Suppressor macrophage (primary cell): ENCODE measurements around the gene ANO4.

Source experiments
- DNase-seq, 4 experiments: peaks; one replicate each; pipeline ENCODE4 v3.0.0-alpha.2; 2020 to 2022

Gene ANO4

DNA sequence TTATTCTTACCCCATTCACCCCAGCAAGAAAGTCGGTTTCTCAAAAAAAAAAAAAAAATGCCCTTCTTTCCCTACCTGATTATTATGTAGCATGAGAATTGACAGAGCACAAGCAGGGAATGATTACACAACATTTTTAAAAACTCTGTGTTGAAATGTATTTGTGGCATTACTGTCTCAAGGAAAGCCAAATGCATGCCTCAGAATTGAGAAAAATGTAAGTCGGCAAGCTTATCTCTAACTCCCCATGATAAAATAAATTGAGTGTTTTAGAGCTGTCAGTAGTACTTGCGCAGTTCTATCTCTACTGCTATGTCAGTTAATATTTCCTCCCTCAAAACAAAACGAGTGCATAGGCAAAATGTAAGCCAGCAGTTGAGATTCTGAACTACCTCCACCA, 25.7 kb downstream of the ANO4 start:
- no peak for DNase-seq

GRCh38 chr12:100823963-100824362, 29.4 kb downstream of the ANO4 start:
- no peak for DNase-seq

DNA sequence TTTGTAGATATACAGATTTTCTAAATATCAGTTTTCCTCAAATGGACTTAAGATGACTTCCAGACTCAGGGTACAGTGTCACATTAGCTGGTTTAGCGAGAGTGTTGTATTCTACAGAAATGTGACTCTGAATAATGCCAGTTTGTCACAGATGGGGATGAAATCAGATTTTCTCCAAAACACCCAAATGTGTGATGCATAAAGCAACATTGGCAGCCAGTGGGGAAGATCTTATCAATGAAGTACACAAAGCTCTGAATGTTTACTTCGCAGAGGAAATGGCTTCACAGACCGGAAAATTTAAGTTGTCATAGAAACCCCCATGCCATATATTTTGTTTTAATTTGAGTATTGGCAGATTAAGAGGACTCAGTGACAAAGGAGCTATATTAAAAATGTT, 29.9 kb downstream of the ANO4 start:
- no peak for DNase-seq

DNA sequence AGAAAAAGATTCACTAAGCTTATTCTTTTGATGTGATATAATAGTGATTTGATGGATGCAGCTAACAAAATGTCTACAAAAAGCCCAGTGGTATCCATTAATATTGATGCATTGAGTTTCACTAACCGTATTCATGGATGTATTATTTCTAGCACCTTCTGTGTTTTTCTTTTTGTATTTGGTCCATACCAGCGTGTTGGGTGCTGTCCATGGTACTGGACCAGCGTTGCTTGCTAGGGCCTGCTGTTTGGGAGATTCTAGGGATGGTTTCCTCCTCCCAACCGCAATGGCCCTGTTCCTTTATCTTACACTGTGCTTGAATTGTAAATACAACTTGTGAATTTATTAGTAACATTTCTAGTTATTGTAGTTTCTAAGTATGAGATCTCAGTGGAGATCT, 31.7 kb downstream of the ANO4 start:
- peak; percentile 22 to 66 (median 42) for DNase-seq

DNA sequence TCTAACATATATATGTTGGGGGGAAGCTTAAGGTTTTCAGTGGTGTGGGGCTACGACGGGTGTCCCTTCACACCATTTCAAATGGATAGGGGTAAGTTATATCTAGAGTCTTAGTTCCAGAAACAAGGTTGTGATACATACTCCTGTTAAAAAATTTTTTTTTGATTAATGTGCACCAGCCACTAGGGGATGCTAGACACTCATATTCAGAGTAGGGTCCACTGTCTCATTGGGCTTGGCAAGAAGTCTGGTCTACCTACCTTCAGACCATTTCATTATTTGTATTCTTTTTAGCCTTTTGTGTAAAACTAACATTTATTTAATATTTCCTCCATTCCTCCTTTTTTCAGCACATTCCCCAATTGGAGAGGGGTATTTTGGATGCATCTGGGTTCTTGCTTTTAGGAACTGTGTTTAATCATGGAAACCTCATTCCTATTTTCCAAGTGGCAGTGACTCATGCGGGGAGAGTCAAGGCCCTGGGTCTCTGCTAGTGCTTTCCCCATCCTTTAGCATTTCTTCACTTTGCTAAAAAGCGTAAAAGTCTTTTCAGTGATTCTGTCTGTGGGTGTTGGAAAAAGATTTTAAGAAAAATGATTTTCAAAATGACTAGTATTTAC, 33.4 kb downstream of the ANO4 start:
- DNase-seq, result peak; percentile 15 to 23 (median 18)

DNA sequence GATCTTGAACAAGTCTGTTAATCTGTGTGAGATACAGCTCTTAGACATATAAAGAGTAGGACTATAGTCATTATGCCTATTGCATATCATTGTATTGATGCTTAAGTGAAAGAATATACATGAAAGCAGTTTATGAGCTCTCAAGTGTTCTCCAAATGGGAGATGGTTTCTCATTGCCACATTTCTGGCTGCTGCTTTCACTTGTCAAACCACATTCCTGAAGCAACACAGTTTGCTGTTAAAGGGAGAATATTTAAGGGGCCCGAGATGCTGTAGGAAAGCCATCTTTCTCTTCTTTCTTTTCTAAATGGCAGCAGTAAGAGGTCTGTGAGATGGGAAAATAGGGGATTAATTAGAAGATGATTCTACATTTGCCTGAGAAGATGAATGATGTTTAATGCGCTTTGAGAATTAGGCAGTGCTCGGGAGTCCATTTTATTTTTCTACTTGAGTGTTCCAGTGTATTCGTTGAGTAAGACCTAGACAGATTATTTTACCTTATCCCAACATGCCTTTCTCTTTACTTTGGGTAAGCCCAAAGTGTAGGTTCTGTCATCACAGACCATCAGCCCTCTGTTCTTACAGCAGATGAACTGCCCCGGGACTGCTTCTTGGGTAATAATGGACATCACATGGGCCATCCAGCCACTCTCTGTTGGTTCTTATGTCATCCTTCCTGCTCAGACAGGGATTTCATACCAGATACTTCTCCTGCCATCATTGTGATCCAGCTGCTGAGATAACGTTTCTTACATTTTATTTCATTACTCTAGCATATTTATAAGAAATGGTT, 35.6 kb downstream of the ANO4 start:
- no peak for DNase-seq

DNA sequence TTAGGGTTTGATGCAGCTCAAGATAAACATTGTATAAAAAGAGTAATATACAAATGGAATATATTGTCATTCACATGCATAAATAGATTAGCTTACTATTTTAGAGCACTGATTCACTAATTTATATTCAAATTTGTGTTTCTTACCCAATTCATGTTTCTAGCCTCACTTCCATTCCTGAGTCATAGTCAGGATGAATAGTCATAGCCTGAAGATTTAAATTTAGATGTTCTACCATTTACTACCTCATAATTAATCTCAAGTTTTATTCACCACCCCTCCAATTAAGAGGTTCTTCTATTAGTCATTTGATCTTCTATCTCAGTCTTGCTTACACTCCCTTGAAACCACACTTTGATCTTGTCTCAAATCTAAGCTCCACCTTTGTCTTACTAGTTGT, 38.7 kb downstream of the ANO4 start:
- DNase-seq, result no peak

DNA sequence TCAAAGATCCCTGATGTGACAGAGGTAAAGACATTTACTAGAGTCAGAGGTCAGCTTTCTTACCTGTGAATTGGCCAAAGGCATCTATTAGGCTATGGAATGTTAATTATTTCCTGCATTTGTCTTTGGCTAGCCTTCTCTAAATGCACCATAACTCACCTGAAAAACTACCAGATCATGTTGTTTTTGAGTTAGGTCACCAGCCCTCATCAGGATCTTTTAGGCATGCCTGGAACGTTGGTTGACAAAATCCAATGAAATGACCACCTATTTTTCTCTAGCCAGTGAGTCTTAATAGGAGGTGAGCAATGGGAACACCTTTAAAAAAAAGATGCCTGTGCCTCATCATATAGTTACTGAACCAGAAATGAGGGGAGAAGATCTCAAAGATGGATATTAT, 46.2 kb downstream of the ANO4 start:
- DNase-seq, result no peak

- DNase-seq, result no peak
These were observed 47.6 kb downstream of the ANO4 start for GRCh38 chr12:100842156-100842555.

DNA sequence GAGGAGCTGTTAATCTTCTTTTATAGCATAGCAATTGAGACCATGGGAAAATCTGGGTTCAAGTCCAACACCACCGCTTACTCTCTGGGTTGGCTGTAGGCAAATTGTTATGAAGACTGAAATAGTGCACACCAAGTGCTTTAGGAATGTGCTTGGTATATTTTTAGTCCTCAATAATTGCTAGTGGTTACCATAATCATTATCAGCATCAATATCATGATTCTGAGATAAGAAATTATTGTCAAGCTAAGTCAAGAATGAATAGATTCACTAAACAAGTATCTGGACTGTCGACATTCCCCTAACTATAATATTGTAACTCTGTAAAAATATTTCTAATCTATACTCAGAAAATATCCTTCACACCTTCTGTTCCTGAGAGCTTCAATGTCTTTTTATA, 48.5 kb downstream of the ANO4 start:
- no peak for DNase-seq

DNA sequence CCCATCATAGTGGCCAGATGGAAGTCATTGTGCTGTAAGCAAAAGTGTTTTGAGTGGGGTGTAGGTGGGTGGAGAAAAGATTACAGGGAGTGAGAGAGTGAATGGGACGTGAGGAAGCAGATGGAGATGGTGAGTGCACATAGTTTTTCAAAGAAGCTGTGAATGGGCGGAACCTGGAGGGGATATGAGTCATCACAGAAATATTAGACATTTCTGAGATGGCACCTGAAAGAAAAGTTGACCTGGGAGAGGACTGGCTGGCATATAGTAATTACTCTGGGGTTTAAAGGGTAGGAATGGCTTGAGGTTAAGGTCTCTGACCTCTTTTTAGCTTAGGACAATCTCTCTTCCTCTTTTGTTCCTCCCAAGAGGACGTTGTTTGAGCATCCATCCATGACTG, 50.5 kb downstream of the ANO4 start:
- DNase-seq, result no peak

DNA sequence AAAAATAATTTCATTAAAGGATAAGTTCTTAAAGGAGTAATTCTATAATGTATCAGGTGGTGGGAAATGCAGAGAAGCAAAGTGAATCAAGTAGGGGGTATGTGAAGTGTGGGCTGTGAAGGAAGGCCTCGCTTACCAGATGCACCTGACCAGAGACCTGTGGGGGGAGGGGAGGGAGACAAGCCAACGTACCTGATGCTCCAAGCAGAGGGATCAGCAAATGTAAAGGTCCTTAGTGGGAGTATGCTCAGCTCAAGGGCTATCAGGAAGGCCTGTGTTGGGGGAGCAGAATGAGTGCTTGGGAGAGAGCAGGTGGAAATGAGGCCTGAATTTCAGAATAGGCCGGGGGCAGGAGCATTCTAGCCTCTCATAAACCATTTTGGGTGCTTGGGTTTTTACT, 57.1 kb downstream of the ANO4 start:
- no peak for DNase-seq

DNA sequence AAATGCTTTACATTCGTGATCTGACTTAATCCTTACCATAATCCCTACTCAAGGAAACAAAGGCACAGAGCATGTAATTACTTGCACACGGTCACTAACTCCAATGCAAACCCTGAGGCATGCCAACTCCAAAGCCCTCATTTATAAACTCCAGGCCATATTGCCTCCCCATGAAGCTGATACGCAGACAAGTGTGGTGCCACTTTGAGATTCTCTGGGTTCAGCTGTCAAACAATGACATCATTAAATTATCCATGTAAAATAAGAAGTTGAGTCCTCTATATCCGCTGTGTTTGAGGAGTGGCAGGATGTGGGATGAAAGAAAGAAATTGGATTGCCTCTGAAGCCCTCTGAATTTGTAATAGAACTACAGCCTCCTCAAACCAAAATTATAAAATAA, 62.8 kb downstream of the ANO4 start:
- DNase-seq, result no peak

- DNase-seq, result no peak
These were observed 63.4 kb downstream of the ANO4 start for GRCh38 chr12:100857971-100858370.

DNA sequence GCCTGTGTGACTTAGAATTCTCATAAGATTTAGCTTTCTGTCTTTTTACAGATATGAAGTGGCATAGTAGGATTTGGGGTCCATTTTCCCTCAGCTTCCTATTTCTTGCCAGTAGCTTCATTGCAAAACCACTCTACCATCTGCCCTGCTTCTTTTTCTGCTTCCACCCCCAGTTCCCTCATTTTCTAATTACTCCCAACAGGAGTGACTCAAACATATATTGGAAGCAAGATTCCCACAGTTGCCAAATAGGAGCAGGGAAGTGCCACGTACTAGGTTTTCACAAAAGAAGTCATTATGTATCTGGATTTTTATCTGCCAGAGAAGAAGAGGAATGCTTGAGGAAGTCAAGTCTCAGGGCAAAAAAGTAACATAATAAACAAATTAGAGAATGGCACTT, 64.1 kb downstream of the ANO4 start:
- DNase-seq, result peak; percentile 4 to 36 (median 32)

- no peak for DNase-seq
These were observed 64.6 kb downstream of the ANO4 start for GRCh38 chr12:100859063-100859627.

DNA sequence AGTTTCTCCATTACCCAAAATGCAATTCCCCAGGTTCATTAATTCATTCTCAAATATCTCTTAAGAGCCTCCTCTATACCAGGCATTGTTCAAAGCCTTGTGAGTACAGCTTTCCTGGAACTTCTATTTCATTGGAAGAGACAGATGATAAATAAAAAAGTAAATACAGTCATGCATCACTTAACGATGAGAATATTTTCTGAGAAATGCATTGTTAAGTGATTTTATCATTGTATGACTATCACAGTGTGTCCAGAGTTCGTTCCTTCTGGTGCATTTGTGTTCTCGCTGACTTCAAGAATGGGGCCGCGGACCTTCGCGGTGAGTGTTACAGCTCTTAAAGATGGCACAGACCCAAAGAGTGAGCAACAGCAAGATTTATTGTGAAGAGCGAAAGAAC, 66.0 kb downstream of the ANO4 start:
- no peak for DNase-seq

GRCh38 chr12:100862676-100863075, 68.1 kb downstream of the ANO4 start:
- no peak for DNase-seq

- DNase-seq, result no peak
These were observed 69.8 kb downstream of the ANO4 start for GRCh38 chr12:100864366-100864765.

GRCh38 chr12:100867639-100868393, 73.2 kb downstream of the ANO4 start:
- DNase-seq, result no peak

- DNase-seq, result no peak
These were observed 73.9 kb downstream of the ANO4 start for GRCh38 chr12:100868487-100868886.

DNA sequence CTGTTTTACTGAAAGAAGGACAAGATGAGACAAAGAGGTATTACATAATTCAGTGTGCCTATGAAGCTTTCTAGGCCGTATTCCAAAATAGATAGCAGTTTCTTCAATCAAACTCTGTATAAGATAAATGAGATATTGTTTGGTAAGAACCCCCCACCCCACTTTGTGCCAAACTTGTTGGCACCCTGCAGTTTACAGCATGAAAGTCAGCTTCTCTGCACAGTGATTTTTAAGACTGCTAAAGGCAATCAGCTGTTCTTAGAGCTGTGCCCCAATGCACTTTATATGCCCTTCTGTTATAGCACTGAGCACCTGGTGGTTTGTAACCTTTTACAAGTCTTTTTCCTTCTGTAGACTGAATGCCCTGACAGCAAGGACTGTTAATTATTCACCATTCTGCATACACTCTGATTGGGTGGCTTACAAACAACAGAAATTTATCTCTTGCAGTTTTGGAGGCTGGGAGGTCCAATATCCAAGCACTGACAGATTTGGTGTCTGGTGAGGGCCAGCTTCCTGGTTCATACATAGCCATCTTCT, 76.7 kb downstream of the ANO4 start:
- DNase-seq, result no peak

GRCh38 chr12:100875156-100875555, 80.6 kb downstream of the ANO4 start:
- no peak for DNase-seq
